Stimulated activated CD4-positive, alpha-beta T cell treated with anti-CD3 and anti-CD28 coated beads, Interleukin-1b, Interleukin-23, amount 100 ng/mL, for 24 hours (primary cell): ENCODE measurements around the gene ABAT.

Source experiments
- DNase-seq, 4 experiments: peaks; one replicate each; pipeline ENCODE4 v3.0.0-alpha.2; 2020; ENCODE audit warnings: low read depth in 4 of 4, low spot score in 1 of 4

Gene ABAT

GRCh38 chr16:8716052-8716451, 41.6 kb downstream of the ABAT start:
- no peak for DNase-seq

- no peak for DNase-seq
Measured at GRCh38 chr16:8716592-8716991, 42.2 kb downstream of the ABAT start.

DNA sequence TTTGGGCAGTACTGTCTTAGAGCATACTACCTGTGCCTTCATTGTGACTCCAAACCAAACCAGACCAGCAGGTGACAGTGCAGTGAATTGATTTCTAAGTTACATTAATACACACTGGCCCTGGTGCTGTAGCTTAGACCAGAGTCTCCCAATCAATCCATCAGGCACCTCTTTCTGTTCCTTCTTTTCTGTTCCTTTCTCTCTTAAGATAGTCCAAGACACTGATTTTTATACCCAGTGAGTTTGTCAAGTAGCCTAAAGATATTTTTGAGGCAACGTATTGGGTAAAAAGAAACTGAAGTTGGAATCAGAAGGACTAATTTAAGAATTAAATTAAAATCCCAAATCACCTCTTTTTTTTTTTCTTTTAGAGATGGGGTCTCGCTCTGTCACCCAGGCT, 43.1 kb downstream of the ABAT start:
- no peak for DNase-seq

- no peak for DNase-seq
Measured at GRCh38 chr16:8717892-8718415, 43.5 kb downstream of the ABAT start.

DNA sequence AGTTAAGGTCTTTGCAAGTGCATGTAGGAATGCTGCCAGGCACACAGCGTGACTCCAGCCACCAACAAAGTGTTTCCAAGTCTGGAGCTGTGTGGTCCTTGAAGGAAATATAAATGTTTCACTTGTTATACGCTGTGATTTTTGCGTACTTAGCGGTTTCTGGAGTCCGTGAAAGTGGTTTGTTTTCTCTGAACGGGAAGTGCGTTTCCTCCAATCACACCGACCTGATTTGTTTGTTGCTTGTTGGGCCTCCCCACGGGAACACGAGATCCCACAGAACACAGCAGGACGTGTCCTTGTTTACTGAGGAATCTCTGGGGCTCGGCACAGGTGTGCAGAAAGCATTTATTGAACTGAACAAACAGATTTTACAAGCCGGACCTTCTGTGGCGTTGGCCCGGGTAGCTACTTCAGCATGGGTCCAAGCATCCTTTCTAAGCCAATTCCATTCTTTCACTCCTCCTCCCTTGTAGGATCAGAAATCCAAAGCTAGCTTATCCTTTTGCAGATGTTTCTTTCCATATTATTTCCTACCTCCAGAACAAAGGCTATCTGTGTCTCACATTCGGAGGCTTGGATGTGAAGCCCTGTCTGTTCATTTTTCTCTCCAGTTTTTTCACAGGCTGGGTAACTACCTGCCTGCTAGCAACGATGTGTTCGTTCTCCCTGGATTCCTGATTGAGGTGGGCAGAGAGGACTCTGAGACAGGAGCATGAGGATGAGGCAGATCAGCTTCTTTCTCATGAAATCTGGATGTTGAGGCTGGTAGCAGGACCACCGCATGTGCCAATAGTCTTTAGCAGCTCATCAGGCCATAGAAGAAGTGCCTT, 44.6 kb downstream of the ABAT start:
- DNase-seq = no peak

GRCh38 chr16:8720080-8720966, 45.9 kb downstream of the ABAT start:
- no peak for DNase-seq

DNA sequence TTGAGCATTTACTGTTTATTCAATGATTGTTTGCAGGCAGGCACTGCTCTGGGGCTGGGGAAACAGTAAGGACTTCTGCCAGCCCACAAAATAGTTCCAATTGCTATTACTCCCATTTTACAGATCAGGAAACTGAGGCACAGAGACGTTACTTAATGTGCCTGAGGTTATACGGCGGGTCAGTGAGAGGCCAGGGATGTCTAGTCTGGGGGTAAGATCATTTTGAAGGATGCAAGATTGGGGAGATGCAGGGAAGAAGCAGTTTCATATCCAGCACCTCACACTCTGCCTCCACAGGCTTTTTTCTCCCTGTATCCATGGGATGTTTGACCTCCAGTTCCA, 46.5 kb downstream of the ABAT start:
- DNase-seq = no peak

DNA sequence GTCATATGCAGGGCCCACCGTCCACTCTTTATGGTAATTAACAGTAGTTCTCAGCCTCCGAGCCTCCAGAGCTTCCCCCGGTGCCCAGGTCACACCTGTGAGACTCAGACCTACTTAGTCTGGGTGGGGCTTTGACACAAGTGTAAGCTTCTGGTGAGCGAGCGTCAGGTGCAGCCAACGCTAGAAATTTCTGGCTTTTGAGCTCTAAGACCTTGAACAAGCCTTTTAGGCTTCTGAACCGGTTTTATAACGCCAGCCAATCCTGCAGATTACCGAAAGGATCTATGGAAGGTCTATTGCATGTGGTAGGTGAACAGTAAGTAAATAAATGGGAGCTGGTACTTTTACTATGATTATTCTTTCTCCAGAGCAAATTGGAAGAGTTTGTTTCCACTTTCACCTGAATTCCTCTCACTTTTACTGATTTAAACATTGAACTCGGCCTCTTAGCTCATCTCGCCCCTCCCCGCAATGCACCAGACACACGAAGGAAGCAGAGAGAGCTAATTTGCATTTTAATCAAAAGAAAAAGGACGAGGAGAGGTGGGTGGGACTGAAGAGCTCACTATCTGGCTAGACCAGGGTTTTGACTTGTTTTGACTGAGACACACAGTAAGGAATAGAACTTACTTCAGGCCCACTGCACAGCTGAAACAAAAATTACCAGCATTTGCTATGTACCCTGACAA, 47.1 kb downstream of the ABAT start:
- DNase-seq = no peak

DNA sequence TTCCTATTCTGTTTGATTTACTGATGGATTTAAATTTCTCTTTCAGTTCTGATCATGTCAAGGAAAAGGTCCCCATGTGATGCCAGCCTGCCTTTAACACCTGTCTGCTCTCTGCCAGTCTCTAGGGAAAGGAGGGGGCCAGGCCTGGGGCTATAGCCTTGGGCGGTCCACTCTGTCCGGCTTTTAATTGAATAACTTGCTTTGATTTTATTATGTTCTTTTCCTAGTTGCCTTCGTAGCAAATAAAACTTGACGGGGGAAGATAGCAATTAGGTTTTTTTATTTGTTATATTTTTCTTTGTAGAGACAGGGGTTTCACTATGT, 47.6 kb downstream of the ABAT start:
- no peak for DNase-seq

GRCh38 chr16:8725513-8726178, 51.2 kb downstream of the ABAT start:
- no peak for DNase-seq

- DNase-seq = no peak
Measured at GRCh38 chr16:8727131-8727806, 52.9 kb downstream of the ABAT start.

- DNase-seq = no peak
Measured at GRCh38 chr16:8727857-8728618, 53.6 kb downstream of the ABAT start.

DNA sequence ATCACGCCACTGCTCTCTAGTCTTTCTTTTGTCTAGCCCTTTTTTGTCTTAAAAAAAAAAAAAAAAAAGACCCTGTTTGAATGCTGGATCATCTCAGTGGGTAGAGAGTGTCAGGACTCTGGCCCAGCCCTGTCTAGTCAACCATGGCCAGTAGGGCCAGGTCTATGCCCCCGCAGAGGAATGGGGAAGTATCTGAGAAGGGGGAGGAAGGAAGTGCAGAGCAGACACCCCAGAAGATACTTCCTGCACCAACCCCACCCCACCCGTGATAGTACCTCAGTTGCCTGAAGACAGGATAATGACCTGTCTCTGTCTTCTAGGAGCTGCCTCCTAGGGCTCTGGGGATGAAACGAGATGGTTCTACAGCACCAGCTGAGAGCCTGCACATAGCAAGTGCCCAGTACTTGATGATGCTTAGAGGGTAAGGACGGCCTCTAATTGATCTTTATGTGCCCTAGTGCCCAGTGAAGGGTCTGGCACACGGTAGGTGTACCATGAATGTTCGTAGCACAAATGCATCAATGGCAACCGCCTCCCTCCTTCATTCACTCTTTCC, 55.4 kb downstream of the ABAT start:
- DNase-seq = no peak

DNA sequence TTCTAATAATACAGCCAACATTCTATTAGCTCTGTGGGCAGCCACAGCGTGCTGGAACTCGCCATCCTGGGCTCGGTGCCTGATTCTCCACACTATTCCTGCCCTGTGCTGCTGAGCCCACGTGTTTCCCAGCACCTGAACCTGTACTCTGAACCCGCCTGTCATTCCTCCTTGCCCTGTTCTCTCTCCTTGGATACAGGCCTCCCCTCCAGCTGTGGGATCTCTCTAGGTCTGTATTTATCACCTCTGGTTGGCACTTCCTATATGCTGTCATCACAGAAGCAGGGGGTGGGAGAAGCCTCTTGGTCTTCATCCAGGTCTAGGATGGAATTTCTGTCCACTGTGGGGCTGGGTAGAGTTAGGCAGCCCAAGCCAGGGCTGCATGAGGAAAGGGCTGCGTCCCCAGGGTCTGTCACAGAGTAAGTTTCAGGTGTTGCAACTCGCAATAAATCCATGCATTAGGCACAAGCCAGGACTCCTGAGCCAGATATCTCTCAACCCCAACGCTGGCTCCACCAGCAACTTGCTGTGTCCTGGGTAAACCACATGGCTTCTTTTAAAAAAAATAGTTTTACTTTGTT, 56.0 kb downstream of the ABAT start:
- DNase-seq = no peak

GRCh38 chr16:8733849-8734540, 59.6 kb downstream of the ABAT start:
- DNase-seq = no peak

- DNase-seq = no peak
Measured at GRCh38 chr16:8735574-8735973, 61.2 kb downstream of the ABAT start.

DNA sequence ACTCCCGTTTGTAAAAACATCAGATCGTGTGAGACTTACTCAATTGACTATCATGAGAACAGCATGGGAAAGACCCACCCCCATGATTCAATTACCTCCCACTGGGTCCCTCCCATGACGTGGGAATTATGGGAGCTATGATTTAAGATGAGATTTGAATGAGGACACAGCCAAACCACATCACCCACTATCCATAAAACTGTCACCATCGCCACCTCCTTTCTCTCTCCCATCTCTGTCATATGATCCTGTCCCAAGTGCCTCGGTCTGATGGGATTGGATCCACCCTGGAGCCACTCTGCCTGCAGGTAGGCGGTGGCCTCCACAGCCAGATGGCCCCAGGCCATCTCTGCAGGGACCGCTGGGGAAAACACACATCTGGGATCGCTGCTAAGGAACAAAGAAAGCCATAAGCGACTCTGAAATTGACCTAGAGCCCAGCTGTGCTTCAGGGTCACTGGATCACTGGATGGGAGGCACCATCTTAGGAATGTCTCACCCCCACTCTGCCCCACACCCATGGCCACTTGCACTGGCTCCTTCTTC, 61.8 kb downstream of the ABAT start:
- DNase-seq = no peak

- DNase-seq = no peak
Measured at GRCh38 chr16:8739151-8739550, 64.7 kb downstream of the ABAT start.
